Esophagus muscularis mucosa (tissue), 4 donors: ENCODE data around the gene DHRS9. TPM values are rescaled to one million over a fixed set of nuclear protein-coding genes. Genes with fewer than 3 reads are reported as not detected.

Source experiments
- DNase-seq: peaks from one replicate; pipeline ENCODE4 v3.0.0-alpha.2; 2017; ENCODE audit errors: extremely low spot score
- H3K27ac ChIP-seq, 4 donors: fragments of 200-600 bp; sonication (generic); replicated peaks in 1 of 4; 1 replicate in 3 of 4; 2 replicates in 1 of 4; pipeline ENCODE4 v1.5.1; 2016 to 2019; ENCODE audit warnings: mild to moderate bottlenecking in 1 of 4
- H3K27me3 ChIP-seq, 4 donors: fragments of 200-600 bp; sonication (generic); one replicate each; pipeline versions ENCODE4 v1.5.1 to v1.6.0; 2016 to 2019
- H3K36me3 ChIP-seq, 4 donors: fragments of 200-600 bp; sonication (generic); one replicate each; pipeline ENCODE4 v1.5.1; 2016 to 2019
- H3K4me1 ChIP-seq, 4 donors: fragments of 200-600 bp; sonication (generic); one replicate each; pipeline ENCODE4 v1.5.1; 2016 to 2019
- H3K4me3 ChIP-seq, 4 donors: fragments of 200-600 bp; sonication (generic); 1 replicate in 2 of 4; 2 replicates in 2 of 4; pipeline ENCODE4 v1.5.1; 2016 to 2019; ENCODE audit warnings: mild to moderate bottlenecking in 4 of 4, moderate library complexity in 1 of 4
- H3K9me3 ChIP-seq, 4 donors: fragments of 200-600 bp; sonication (generic); 1 replicate in 3 of 4; 2 replicates in 1 of 4; pipeline ENCODE4 v1.5.1; 2016 to 2019
- CTCF ChIP-seq, 3 experiments: fragments of 200-600 bp in 2 of 3; fragments of 450-650 bp in 1 of 3; sonication (generic) in 2 of 3; IDR thresholded peaks; one replicate each; pipeline ENCODE4 v1.5.1; 2017 to 2019; ENCODE audit warnings: antibody characterized with exemption in 3 of 3, mild to moderate bottlenecking in 2 of 3, moderate library complexity in 1 of 3
- EP300 ChIP-seq: sonication (generic); formaldehyde crosslinking; IDR thresholded peaks from one replicate; pipeline ENCODE4 v1.6.1; 2017; ENCODE audit warnings: antibody characterized with exemption
- POLR2A ChIP-seq: fragments of 450-650 bp; IDR thresholded peaks from one replicate; pipeline ENCODE4 v1.6.1; 2017; ENCODE audit warnings: antibody characterized with exemption, moderate library complexity, mild to moderate bottlenecking, low read depth
- POLR2AphosphoS5 ChIP-seq, 2 donors: sonication (generic); formaldehyde crosslinking; IDR thresholded peaks; one replicate each; pipeline ENCODE4 v1.6.1; 2017; ENCODE audit warnings: antibody characterized with exemption in 2 of 2
- WGBS: methylation state at CpG from one replicate; pipeline ENCODE4 v1.1.5; 2018; 5-methylcytosine and 5-hydroxymethylcytosine counted together
- intact Hi-C: fragments of 100-400 bp; cut with DNase I; formaldehyde crosslinking; loops from one replicate; pipeline ENCODE4 v1.15.1; 2023
- total RNA-seq, 4 donors: library from RNA; depleted of rRNA; stranded (reverse); fragments of >200 nt; gene quantifications; one replicate each; pipeline versions ENCODE4 v1.1.0 to v1.2.1, GENCODE V29; 2016

Gene DHRS9
- total RNA-seq, 4 donors from 2014 or later: 0.75 to 0.99 (median 0.83) TPM; not detected in 1

- Histone ChIP-seq H3K4me1 (peaks cover 0 to 15% (median 0%) of the 10 kb centered on the region in 4 donors), H3K27ac (no peak overlapping the region), H3K36me3 (no peaks in the 10 kb centered on the region), H3K27me3 (peaks cover 0 to 6% (median 0%) of the 10 kb centered on the region in 4 donors), H3K4me3 (no peak overlapping the region), H3K9me3 (no peaks in the 10 kb centered on the region)
- intact Hi-C loops: no loop called here
- peak; percentile 17 for DNase-seq
- no peak for TF ChIP-seq EP300
- TF ChIP-seq POLR2A: no peak
- TF ChIP-seq CTCF (IDR thresholded peaks at IDR 0.05): no peak
- no peak for TF ChIP-seq POLR2AphosphoS5 (IDR thresholded peaks at IDR 0.05)
Observed at GRCh38 chr2:169116993-169117392, 47.6 kb downstream of the DHRS9 start.

GRCh38 chr2:169118060-169118459 lies 48.7 kb downstream of the DHRS9 start:
- Histone ChIP-seq H3K4me1 (peaks cover 0 to 15% (median 0%) of the 10 kb centered on the region in 4 donors), H3K9me3 (no peaks in the 10 kb centered on the region), H3K4me3 (no peak overlapping the region), H3K36me3 (no peaks in the 10 kb centered on the region), H3K27me3 (peaks cover 0 to 6% (median 0%) of the 10 kb centered on the region in 4 donors), H3K27ac (no peak overlapping the region)
- TF ChIP-seq CTCF (IDR thresholded peaks at IDR 0.05) (no peak), POLR2A (no peak), EP300 (no peak), POLR2AphosphoS5 (IDR thresholded peaks at IDR 0.05) (no peak)
- no peak for DNase-seq
- WGBS: 85% methylated on average over 2 of the region's 2 CpGs
- intact Hi-C loops: no loop called here

- TF ChIP-seq POLR2A: no peak
- TF ChIP-seq CTCF (IDR thresholded peaks at IDR 0.05): no peak
- TF ChIP-seq POLR2AphosphoS5 (IDR thresholded peaks at IDR 0.05): no peak
- TF ChIP-seq EP300: no peak
- peak; percentile 19 for DNase-seq
- intact Hi-C loops: no loop called here
- WGBS: 5% methylated on average over 1 of the region's 4 CpGs
- no peak overlapping the region for H3K27ac ChIP-seq
- H3K27me3 ChIP-seq: peaks cover 0 to 6% (median 0%) of the 10 kb centered on the region in 4 donors
- H3K36me3 ChIP-seq: no peaks in the 10 kb centered on the region
- no peaks in the 10 kb centered on the region for H3K9me3 ChIP-seq
- H3K4me1 ChIP-seq: peaks cover 0 to 15% (median 0%) of the 10 kb centered on the region in 4 donors
- H3K4me3 ChIP-seq: no peak overlapping the region
Observed at GRCh38 chr2:169119123-169119760, 49.9 kb downstream of the DHRS9 start.

GRCh38 chr2:169119851-169120250 lies 50.5 kb downstream of the DHRS9 start:
- Histone ChIP-seq H3K27me3 (peaks cover 0 to 6% (median 0%) of the 10 kb centered on the region in 4 donors), H3K4me1 (peaks cover 0 to 15% (median 0%) of the 10 kb centered on the region in 4 donors), H3K27ac (no peak overlapping the region), H3K36me3 (no peaks in the 10 kb centered on the region), H3K4me3 (no peak overlapping the region), H3K9me3 (no peaks in the 10 kb centered on the region)
- 76% methylated on average over 4 of the region's 4 CpGs for WGBS
- no peak for DNase-seq
- no peak for TF ChIP-seq EP300
- intact Hi-C loops: no loop called here

GRCh38 chr2:169129703-169130243 lies 60.4 kb downstream of the DHRS9 start:
- WGBS: 90% methylated on average over 5 of the region's 5 CpGs
- peak; percentile 75 for DNase-seq
- Histone ChIP-seq H3K4me3 (no peak overlapping the region), H3K4me1 (no peaks in the 10 kb centered on the region), H3K27me3 (no peaks in the 10 kb centered on the region), H3K9me3 (no peaks in the 10 kb centered on the region), H3K36me3 (no peaks in the 10 kb centered on the region), H3K27ac (no peak overlapping the region)
- intact Hi-C loops: no loop called here
- TF ChIP-seq POLR2AphosphoS5 (IDR thresholded peaks at IDR 0.05) (no peak), EP300 (no peak), CTCF (IDR thresholded peaks at IDR 0.05) (no peak), POLR2A (no peak)
